ENCODE data around the gene MS4A8.

Gene MS4A8

GRCh38 chr11:60706931-60707330 is 7.5 kb downstream of the MS4A8 start (continued):
- TF ChIP-seq REPIN1 (tag by site-specific recombination; IDR thresholded peaks at IDR 0.05; ENCODE audit: low read depth) (no peak), ZNF791 (tag by site-specific recombination; IDR thresholded peaks at IDR 0.05) (no peak), ZNF544 (tag by site-specific recombination; IDR thresholded peaks at IDR 0.05) (no peak), ZBTB21 (tag by site-specific recombination; IDR thresholded peaks at IDR 0.05) (no peak)

- Histone ChIP-seq H3K4me1 (ENCODE audit: control insufficient read depth, insufficient read depth, low read length) (no peaks in the 10 kb centered on the region), H3K4me3 (ENCODE audit: low read depth, low read length) (no peak overlapping the region), H3K9me3 (ENCODE audit: control insufficient read depth, insufficient read depth, low read depth, low read length) (no peaks in the 10 kb centered on the region), H3K27ac (ENCODE audit: extremely low read depth, low read depth, low read length) (no peak overlapping the region), H3K36me3 (ENCODE audit: control insufficient read depth in 2 of 2, insufficient read depth in 1 of 2, low read length in 2 of 2) (no peaks in the 10 kb centered on the region)
- no peak for TF ChIP-seq KLF17 (tag by site-specific recombination; IDR thresholded peaks at IDR 0.05)
- TF ChIP-seq KLF8 (tag by site-specific recombination; IDR thresholded peaks at IDR 0.05) = no peak
- no peak for TF ChIP-seq ZXDB (tag by site-specific recombination; IDR thresholded peaks at IDR 0.05)
- no peak for TF ChIP-seq REPIN1 (tag by site-specific recombination; IDR thresholded peaks at IDR 0.05; ENCODE audit: low read depth)
- no peak for TF ChIP-seq ZNF148 (tag by site-specific recombination; IDR thresholded peaks at IDR 0.05; ENCODE audit: borderline replicate concordance)
- no peak for TF ChIP-seq ZNF280C (tag by site-specific recombination; IDR thresholded peaks at IDR 0.05)
- TF ChIP-seq ZNF350 (tag by site-specific recombination; IDR thresholded peaks at IDR 0.05) = no peak
- TF ChIP-seq ZNF621 (tag by site-specific recombination; IDR thresholded peaks at IDR 0.05) = no peak
- no peak for TF ChIP-seq ZNF645 (tag by site-specific recombination; IDR thresholded peaks at IDR 0.05)
- no peak for TF ChIP-seq ZNF175 (tag by site-specific recombination; IDR thresholded peaks at IDR 0.05)
- no peak for TF ChIP-seq ZNF157 (tag by site-specific recombination; IDR thresholded peaks at IDR 0.05)
- no peak for TF ChIP-seq ZNF747 (tag by site-specific recombination; IDR thresholded peaks at IDR 0.05)
- TF ChIP-seq FEZF1 (tag by site-specific recombination; IDR thresholded peaks at IDR 0.05) = no peak
- TF ChIP-seq ZNF639 (tag by site-specific recombination; IDR thresholded peaks at IDR 0.05) = no peak
- TF ChIP-seq ZNF274 (IDR thresholded peaks at IDR 0.05; ENCODE audit: low read length) = no peak
- no peak for TF ChIP-seq ZNF274 (tag by site-specific recombination; IDR thresholded peaks at IDR 0.05; ENCODE audit: borderline replicate concordance)
- TF ChIP-seq ZNF366 (tag by site-specific recombination; conservative IDR thresholded peaks at IDR 0.05) = no peak
- POLR2A ChIA-PET = no interaction called here
- CTCF ChIA-PET = no interaction called here
Measured at GRCh38 chr11:60710482-60710881, 11.1 kb downstream of the MS4A8 start.

All from HEK293 (cell line).